Limb (tissue), 2 donors: ENCODE results near the gene PILRA.
A peak's percentile ranks its signal among the peaks of the same experiment; 100 is the strongest.

Experiments
- DNase-seq, 2 donors: peaks; one replicate each; pipeline ENCODE4 v3.0.0-alpha.2; 2016; ENCODE audit errors: extremely low spot score in 2 of 2

Gene PILRA

GRCh38 chr7:100407285-100408180 is 34.2 kb downstream of the PILRA start:
- DNase-seq: peak in 1 of 2 donors; percentile 34

GRCh38 chr7:100411101-100411500 is 37.8 kb downstream of the PILRA start:
- DNase-seq: no peak

GRCh38 chr7:100413346-100413745 is 40.1 kb downstream of the PILRA start:
- DNase-seq: no peak

GRCh38 chr7:100413889-100414288 is 40.6 kb downstream of the PILRA start:
- DNase-seq: no peak

GRCh38 chr7:100415448-100415847 is 42.2 kb downstream of the PILRA start:
- no peak for DNase-seq

- DNase-seq: no peak
These were observed 45.8 kb downstream of the PILRA start for GRCh38 chr7:100418930-100419659.

- DNase-seq: no peak
These were observed 46.5 kb downstream of the PILRA start for GRCh38 chr7:100419660-100420226.

- DNase-seq: no peak
These were observed 50.0 kb downstream of the PILRA start for GRCh38 chr7:100423315-100423714.

GRCh38 chr7:100425347-100425746 is 52.1 kb downstream of the PILRA start:
- DNase-seq: no peak

- DNase-seq: no peak
These were observed 53.2 kb downstream of the PILRA start for GRCh38 chr7:100426516-100426915.

- DNase-seq: no peak
These were observed 54.5 kb downstream of the PILRA start for GRCh38 chr7:100427762-100428198.

GRCh38 chr7:100428199-100428966 is 55.1 kb downstream of the PILRA start, which contains the start of gene ZCWPW1:
Gene ZCWPW1 (minus strand): TSS chr7:100428703. CDS start chr7:100420649, 8,054 bp downstream.
- peak; percentile 96 for DNase-seq

- peak; percentile 100 for DNase-seq
These were observed 55.8 kb downstream of the PILRA start for GRCh38 chr7:100428967-100429636.

GRCh38 chr7:100429637-100430492 is 56.6 kb downstream of the PILRA start, which contains the start of gene MEPCE:
Gene MEPCE (plus strand): TSS chr7:100429831. CDS start chr7:100430019, 188 bp downstream.
- peak; percentile 99 to 100 for DNase-seq

- DNase-seq: no peak
These were observed 57.4 kb downstream of the PILRA start for GRCh38 chr7:100430493-100431285.

GRCh38 chr7:100431286-100431735 is 58.0 kb downstream of the PILRA start:
- no peak for DNase-seq

- no peak for DNase-seq
These were observed 58.8 kb downstream of the PILRA start for GRCh38 chr7:100432053-100432452.

- no peak for DNase-seq
These were observed 59.5 kb downstream of the PILRA start for GRCh38 chr7:100432621-100433275.
